Astrocyte (in vitro differentiated cells and primary cell): ENCODE measurements around the gene UBAC1.
"Not testable (repeated sequence)": the region's sequence is repeated elsewhere in the genome, so short reads cannot be mapped to it uniquely, and the experiment has no call there.

ENCODE experiments used
- CTCF ChIP-seq: IDR thresholded peaks from 2 replicates; pipeline ENCODE4 v1.5.1; 2011; ENCODE audit warnings: low read depth, mild to moderate bottlenecking, inconsistent platforms, low read length, moderate library complexity; ENCODE audit not compliant: insufficient read depth
- EZH2 ChIP-seq: IDR thresholded peaks from 2 replicates; pipeline ENCODE4 v1.6.1; 2012; ENCODE audit warnings: mild to moderate bottlenecking, low read length, inconsistent platforms; ENCODE audit not compliant: insufficient read depth

GRCh38 chr9:135951310-135951709 is 9.9 kb downstream of the UBAC1 start:
- TF ChIP-seq CTCF, EZH2: not testable (repeated sequence)
